H1 (cell line): ENCODE results near the gene VPS37D. TPM values are rescaled to one million over a fixed set of nuclear protein-coding genes. Genes with fewer than 3 reads are reported as not detected.

Experiments
- CTCF ChIA-PET: fragments of 300-600 bp; sonication (Branson Sonifier 250); formaldehyde crosslinking; loops from one replicate; lab custom pipeline; 2021; ENCODE audit not compliant: partially characterized antibody; lab: Charles Lee
- POLR2A ChIA-PET: fragments of 300-600 bp; sonication (Branson Sonifier 250); formaldehyde crosslinking; loops from one replicate; lab custom pipeline; 2021; ENCODE audit warnings: inconsistent platforms; ENCODE audit not compliant: partially characterized antibody; lab: Charles Lee
- DNase-seq, 2 experiments: peaks; one replicate each; pipeline versions ENCODE4 v3.0.0 to v3.0.0-alpha.2; 2010 to 2022; ENCODE audit warnings: low spot score in 2 of 2, low read depth in 1 of 2, mixed read lengths in 1 of 2
- FAIRE-seq: peaks from 2 replicates; lab custom pipeline; 2011; peaks lifted over from hg19 to GRCh38; lab: Jason Lieb, UNC
- H2AFZ ChIP-seq: 2 replicates; pipeline ENCODE4 v1.8.1; 2012; ENCODE audit warnings: low read length, inconsistent platforms
- H2AK5ac ChIP-seq: 2 replicates; pipeline ENCODE4 v1.6.1; 2013; ENCODE audit warnings: low read depth, low read length
- H2BK120ac ChIP-seq: replicated peaks from 2 replicates; pipeline ENCODE3; 2013; ENCODE audit warnings: low read depth, low read length, inconsistent platforms
- H2BK12ac ChIP-seq: 2 replicates; pipeline ENCODE4 v1.6.1; 2013; ENCODE audit warnings: low read depth, low read length
- H2BK15ac ChIP-seq: 2 replicates; pipeline ENCODE4 v1.6.1; 2013; ENCODE audit warnings: low read length
- H2BK20ac ChIP-seq: 2 replicates; pipeline ENCODE4 v1.6.1; 2013; ENCODE audit warnings: low read length
- H2BK5ac ChIP-seq: 2 replicates; pipeline ENCODE4 v1.6.1; 2013; ENCODE audit warnings: low read depth, low read length
- H3K14ac ChIP-seq: 2 replicates; pipeline ENCODE4 v1.6.1; 2013; ENCODE audit warnings: inconsistent platforms; ENCODE audit not compliant: insufficient read length
- H3K18ac ChIP-seq: 2 replicates; pipeline ENCODE4 v1.6.1; 2013; ENCODE audit warnings: low read length; ENCODE audit errors: extremely low read depth
- H3K23ac ChIP-seq: 2 replicates; pipeline ENCODE4 v1.6.1; 2013; ENCODE audit warnings: inconsistent platforms; ENCODE audit not compliant: insufficient read length
- H3K23me2 ChIP-seq: 2 replicates; pipeline ENCODE4 v1.6.1; 2013; ENCODE audit warnings: low read depth, low read length
- H3K27ac ChIP-seq: 2 replicates; pipeline ENCODE4 v1.6.1; 2011; ENCODE audit warnings: low read depth, low read length, inconsistent platforms
- H3K27me3 ChIP-seq, 4 experiments: replicated peaks in 1 of 4; 1 replicate in 1 of 4; 2 replicates in 3 of 4; pipeline versions ENCODE4 v1.6.1 to v1.8.1; 2011 to 2013; ENCODE audit warnings: low read length in 3 of 4, mild to moderate bottlenecking in 3 of 4, inconsistent platforms in 2 of 4, mixed read lengths in 2 of 4, moderate library complexity in 1 of 4; ENCODE audit not compliant: control insufficient read depth in 3 of 4, insufficient read depth in 3 of 4; ENCODE audit errors: extremely low read depth in 1 of 4
- H3K36me3 ChIP-seq, 4 experiments: 2 replicates each; pipeline versions ENCODE4 v1.6.1 to v1.8.1; 2011 to 2013; ENCODE audit warnings: mild to moderate bottlenecking in 4 of 4, low read length in 3 of 4, moderate library complexity in 2 of 4, control low read depth in 1 of 4, inconsistent platforms in 1 of 4; ENCODE audit not compliant: insufficient read depth in 4 of 4, control insufficient read depth in 2 of 4
- H3K4ac ChIP-seq: replicated peaks from 2 replicates; pipeline ENCODE3; 2013; ENCODE audit warnings: low read length, low read depth, mixed read lengths, inconsistent platforms; ENCODE audit not compliant: insufficient read length
- H3K4me1 ChIP-seq, 4 experiments: replicated peaks in 1 of 4; 1 replicate in 1 of 4; 2 replicates in 3 of 4; pipeline versions ENCODE4 v1.6.1 to v1.8.1; 2011 to 2013; ENCODE audit warnings: low read length in 3 of 4, inconsistent platforms in 2 of 4, mixed read lengths in 1 of 4; ENCODE audit not compliant: insufficient read depth in 4 of 4, control insufficient read depth in 3 of 4
- H3K4me2 ChIP-seq, 2 experiments: 2 replicates each; pipeline versions ENCODE4 v1.6.1 to v1.8.1; 2011 to 2013; ENCODE audit warnings: low read depth in 2 of 2, low read length in 2 of 2, control low read depth in 1 of 2, inconsistent platforms in 1 of 2, mild to moderate bottlenecking in 1 of 2; ENCODE audit not compliant: insufficient read depth in 1 of 2
- H3K4me3 ChIP-seq, 4 experiments: fragments of 200-600, 300-600 bp in 1 of 4; sonication (generic), shearing (Covaris generic), sonication (Bioruptor Twin) in 1 of 4; 2 replicates each; pipeline versions ENCODE4 v1.5.1 to v1.8.1; 2011 to 2016; ENCODE audit warnings: low read length in 4 of 4, low read depth in 3 of 4, control low read depth in 2 of 4, inconsistent platforms in 2 of 4, mild to moderate bottlenecking in 2 of 4, mixed read lengths in 1 of 4, moderate library complexity in 1 of 4; ENCODE audit not compliant: insufficient read depth in 2 of 4; ENCODE audit errors: extremely low read depth in 1 of 4
- H3K56ac ChIP-seq: replicated peaks from 2 replicates; pipeline ENCODE3; 2013; ENCODE audit warnings: low read depth, mild to moderate bottlenecking, mixed read lengths, low read length, inconsistent platforms; ENCODE audit not compliant: insufficient read length
- H3K79me1 ChIP-seq: 2 replicates; pipeline ENCODE4 v1.6.1; 2013; ENCODE audit warnings: low read depth, low read length, control low read depth
- H3K79me2 ChIP-seq, 2 experiments: 2 replicates each; pipeline versions ENCODE4 v1.6.1 to v1.8.1; 2012 to 2013; ENCODE audit warnings: low read length in 2 of 2, mild to moderate bottlenecking in 2 of 2, inconsistent platforms in 1 of 2; ENCODE audit not compliant: insufficient read depth in 2 of 2, control insufficient read depth in 1 of 2
- H3K9ac ChIP-seq, 4 experiments: replicated peaks in 1 of 4; 1 replicate in 1 of 4; 2 replicates in 3 of 4; pipeline versions ENCODE4 v1.6.1 to v1.8.1; 2011 to 2013; ENCODE audit warnings: low read depth in 3 of 4, low read length in 3 of 4, control low read depth in 2 of 4, mild to moderate bottlenecking in 2 of 4, moderate library complexity in 2 of 4, inconsistent platforms in 1 of 4; ENCODE audit errors: extremely low read depth in 1 of 4
- H3K9me3 ChIP-seq, 2 experiments: 2 replicates each; pipeline versions ENCODE4 v1.6.1 to v1.8.1; 2012 to 2013; ENCODE audit warnings: mild to moderate bottlenecking in 2 of 2, moderate library complexity in 2 of 2, control low read depth in 1 of 2, inconsistent platforms in 1 of 2, low read depth in 1 of 2, low read length in 1 of 2, mixed read lengths in 1 of 2; ENCODE audit not compliant: insufficient read depth in 2 of 2
- H4K20me1 ChIP-seq, 2 experiments: replicated peaks in 1 of 2; 2 replicates each; pipeline versions ENCODE3 to v1.8.1; 2011 to 2013; ENCODE audit warnings: inconsistent platforms in 2 of 2, low read length in 2 of 2, mild to moderate bottlenecking in 1 of 2; ENCODE audit not compliant: insufficient read depth in 2 of 2, control insufficient read depth in 1 of 2
- H4K5ac ChIP-seq: 2 replicates; pipeline ENCODE4 v1.6.1; 2013; ENCODE audit warnings: low read length, low read depth, mixed read lengths, inconsistent platforms; ENCODE audit not compliant: insufficient read length
- H4K8ac ChIP-seq: 2 replicates; pipeline ENCODE4 v1.8.0; 2013; ENCODE audit warnings: mild to moderate bottlenecking, moderate library complexity, low read length, inconsistent platforms; ENCODE audit not compliant: insufficient read depth; ENCODE audit errors: extremely low read depth
- H4K91ac ChIP-seq: replicated peaks from 2 replicates; pipeline ENCODE3; 2013; ENCODE audit warnings: low read length, mixed read lengths, inconsistent platforms; ENCODE audit not compliant: insufficient read length
- WGBS, 2 experiments: shearing (Covaris generic) in 1 of 2; methylation state at CpG; one replicate each; pipeline versions ENCODE4 v1.1.6 to v1.1.7; 2013 to 2015; ENCODE audit warnings: low lambda C conversion rate in 2 of 2, mixed read lengths in 2 of 2, inconsistent platforms in 1 of 2, low coverage in 1 of 2, missing lambda C conversion rate in 1 of 2; ENCODE audit not compliant: insufficient replicate concordance in 2 of 2, insufficient coverage in 1 of 2, insufficient read length in 1 of 2; ENCODE audit errors: extremely low coverage in 1 of 2, missing lambda C conversion rate in 1 of 2; 5-methylcytosine and 5-hydroxymethylcytosine counted together
- polyA plus RNA-seq, 7 experiments: library from polyadenylated mRNA; depleted of rRNA in 3 of 7; stranded (reverse) in 5 of 7; unstranded in 2 of 7; fragments of >200 nt in 5 of 7; fragments of 200-250 nt in 2 of 7; gene quantifications; 1 replicate in 5 of 7; 2 replicates in 1 of 7; 4 replicates in 1 of 7; pipeline versions ENCODE4 v1.2.1 to v1.2.3, GENCODE V29; 2011 to 2013; ENCODE audit warnings: missing spikeins in 2 of 7, mixed read lengths in 2 of 7
- total RNA-seq: library from RNA; stranded (reverse); fragmentation: NEBNext Ultra II Directional; extraction: Animal tissue kit (Norgen Biotek cat#: 25700); gene quantifications from 2 replicates; pipeline ENCODE4 v1.2.1, GENCODE V29; 2021

VPS37D gene
- total and polyA plus RNA-seq, 2 of the 8 experiments (the other 6 are each of a cell fraction or from before 2014, with no cell fraction given), result 3.4 to 5.0 TPM

- Histone ChIP-seq H2AK5ac (no peak overlapping the region), H4K91ac (no peak overlapping the region), H3K9me3 (no peaks in the 10 kb centered on the region), H3K27ac (no peak overlapping the region), H3K79me2 (no peaks in the 10 kb centered on the region), H3K4me3 (peak overlapping the region; percentile 73 to 92 (median 86)), H3K9ac (no peak overlapping the region), H3K36me3 (no peaks in the 10 kb centered on the region), H3K14ac (no peak overlapping the region), H3K27me3 (peaks cover 0 to 18% (median 13%) of the 10 kb centered on the region in 4 experiments; a peak in 5 of 7 replicates), H4K5ac (no peak overlapping the region), H4K20me1 (peaks cover 10 to 11% of the 10 kb centered on the region in 2 experiments), H3K23ac (no peak overlapping the region), H3K4ac (no peak overlapping the region), H3K23me2 (peaks cover 3% of the 10 kb centered on the region; the same call in 1 of the 2 replicates), H3K18ac (no peak overlapping the region), H3K79me1 (peaks cover 8% of the 10 kb centered on the region), H2BK12ac (no peak overlapping the region), H2BK20ac (no peak overlapping the region), H2BK5ac (no peak overlapping the region), H3K56ac (no peak overlapping the region), H2BK120ac (no peak overlapping the region), H2BK15ac (no peak overlapping the region), H2AFZ (no peak overlapping the region), H3K4me2 (peak overlapping the region; percentile 68 to 91), H4K8ac (no peak overlapping the region; the same call in 1 of the 2 replicates), H3K4me1 (no peaks in the 10 kb centered on the region; a peak in 3 of 7 replicates)
- 60% methylated on average over 7 of the region's 9 CpGs; no CpG with 5 or more reads in 1 of the 2 experiments for WGBS, 2 experiments
- ChIA-PET CTCF (interaction anchor here (7.4 kb wide), 1 partner anchor 111 kb away, joined by 57 read pairs; no protein-coding TSS in a partner anchor), POLR2A (interaction anchor here (1.1 kb wide), 1 partner anchor 33 kb away, joined by 3 read pairs; no protein-coding TSS in a partner anchor)
- no peak for FAIRE-seq
- no peak for DNase-seq
Observed at GRCh38 chr7:73718438-73718881, 50.8 kb downstream of the VPS37D start.
